Measurements from ENCODE around the gene PRKCB.

GRCh38 chr16:23976091-23976490 lies 140.3 kb downstream of the PRKCB start:
- TF ChIP-seq, protein P1, sequence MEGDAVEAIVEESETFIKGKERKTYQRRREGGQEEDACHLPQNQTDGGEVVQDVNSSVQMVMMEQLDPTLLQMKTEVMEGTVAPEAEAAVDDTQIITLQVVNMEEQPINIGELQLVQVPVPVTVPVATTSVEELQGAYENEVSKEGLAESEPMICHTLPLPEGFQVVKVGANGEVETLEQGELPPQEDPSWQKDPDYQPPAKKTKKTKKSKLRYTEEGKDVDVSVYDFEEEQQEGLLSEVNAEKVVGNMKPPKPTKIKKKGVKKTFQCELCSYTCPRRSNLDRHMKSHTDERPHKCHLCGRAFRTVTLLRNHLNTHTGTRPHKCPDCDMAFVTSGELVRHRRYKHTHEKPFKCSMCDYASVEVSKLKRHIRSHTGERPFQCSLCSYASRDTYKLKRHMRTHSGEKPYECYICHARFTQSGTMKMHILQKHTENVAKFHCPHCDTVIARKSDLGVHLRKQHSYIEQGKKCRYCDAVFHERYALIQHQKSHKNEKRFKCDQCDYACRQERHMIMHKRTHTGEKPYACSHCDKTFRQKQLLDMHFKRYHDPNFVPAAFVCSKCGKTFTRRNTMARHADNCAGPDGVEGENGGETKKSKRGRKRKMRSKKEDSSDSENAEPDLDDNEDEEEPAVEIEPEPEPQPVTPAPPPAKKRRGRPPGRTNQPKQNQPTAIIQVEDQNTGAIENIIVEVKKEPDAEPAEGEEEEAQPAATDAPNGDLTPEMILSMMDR (IDR thresholded peaks at IDR 0.05; ENCODE audit: insufficient read depth, low read length), result no peak
- TF ChIP-seq, protein P2, sequence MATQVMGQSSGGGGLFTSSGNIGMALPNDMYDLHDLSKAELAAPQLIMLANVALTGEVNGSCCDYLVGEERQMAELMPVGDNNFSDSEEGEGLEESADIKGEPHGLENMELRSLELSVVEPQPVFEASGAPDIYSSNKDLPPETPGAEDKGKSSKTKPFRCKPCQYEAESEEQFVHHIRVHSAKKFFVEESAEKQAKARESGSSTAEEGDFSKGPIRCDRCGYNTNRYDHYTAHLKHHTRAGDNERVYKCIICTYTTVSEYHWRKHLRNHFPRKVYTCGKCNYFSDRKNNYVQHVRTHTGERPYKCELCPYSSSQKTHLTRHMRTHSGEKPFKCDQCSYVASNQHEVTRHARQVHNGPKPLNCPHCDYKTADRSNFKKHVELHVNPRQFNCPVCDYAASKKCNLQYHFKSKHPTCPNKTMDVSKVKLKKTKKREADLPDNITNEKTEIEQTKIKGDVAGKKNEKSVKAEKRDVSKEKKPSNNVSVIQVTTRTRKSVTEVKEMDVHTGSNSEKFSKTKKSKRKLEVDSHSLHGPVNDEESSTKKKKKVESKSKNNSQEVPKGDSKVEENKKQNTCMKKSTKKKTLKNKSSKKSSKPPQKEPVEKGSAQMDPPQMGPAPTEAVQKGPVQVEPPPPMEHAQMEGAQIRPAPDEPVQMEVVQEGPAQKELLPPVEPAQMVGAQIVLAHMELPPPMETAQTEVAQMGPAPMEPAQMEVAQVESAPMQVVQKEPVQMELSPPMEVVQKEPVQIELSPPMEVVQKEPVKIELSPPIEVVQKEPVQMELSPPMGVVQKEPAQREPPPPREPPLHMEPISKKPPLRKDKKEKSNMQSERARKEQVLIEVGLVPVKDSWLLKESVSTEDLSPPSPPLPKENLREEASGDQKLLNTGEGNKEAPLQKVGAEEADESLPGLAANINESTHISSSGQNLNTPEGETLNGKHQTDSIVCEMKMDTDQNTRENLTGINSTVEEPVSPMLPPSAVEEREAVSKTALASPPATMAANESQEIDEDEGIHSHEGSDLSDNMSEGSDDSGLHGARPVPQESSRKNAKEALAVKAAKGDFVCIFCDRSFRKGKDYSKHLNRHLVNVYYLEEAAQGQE (IDR thresholded peaks at IDR 0.05; ENCODE audit: insufficient replicate concordance, low read depth), result no peak
- TF ChIP-seq POLR2AphosphoS5 (IDR thresholded peaks at IDR 0.05; ENCODE audit: low read depth) (no peak), SPI1 (IDR thresholded peaks at IDR 0.05; ENCODE audit: borderline replicate concordance, low read depth) (no peak), GABPA (IDR thresholded peaks at IDR 0.05; ENCODE audit: low read depth) (no peak)

Measured in HL-60 (cell line).